Renal pelvis (tissue), 4 donors: Measurements from ENCODE around the gene SLC7A8. TPM values are rescaled to one million over a fixed set of nuclear protein-coding genes. Genes with fewer than 3 reads are reported as not detected.

Experiments used
- DNase-seq: peaks from one replicate; pipeline ENCODE4 v3.0.0-alpha.2; 2013
- polyA plus RNA-seq, 3 donors: library from polyadenylated mRNA; unstranded; fragments of 120-200 nt; gene quantifications; one replicate each; pipeline ENCODE4 v1.2.1, GENCODE V29; 2013; ENCODE audit not compliant: insufficient read length in 3 of 3

SLC7A8 gene
- polyA plus RNA-seq, 3 donors = 76.5 to 103 (median 88.8) TPM

GRCh38 chr14:23187925-23188324, 4.5 kb upstream of the SLC7A8 start:
- DNase-seq = no peak

GRCh38 chr14:23186913-23187654, 3.6 kb upstream of the SLC7A8 start:
- DNase-seq = peak; percentile 61

- no peak for DNase-seq
These were observed 1.6 kb upstream of the SLC7A8 start for GRCh38 chr14:23185063-23185462.

- no peak for DNase-seq
These were observed 346 bp downstream of the SLC7A8 start for GRCh38 chr14:23183158-23183470.

- DNase-seq = no peak
These were observed 895 bp downstream of the SLC7A8 start for GRCh38 chr14:23182372-23183157.

- DNase-seq = no peak
These were observed 1.5 kb downstream of the SLC7A8 start for GRCh38 chr14:23181946-23182345.

DNA sequence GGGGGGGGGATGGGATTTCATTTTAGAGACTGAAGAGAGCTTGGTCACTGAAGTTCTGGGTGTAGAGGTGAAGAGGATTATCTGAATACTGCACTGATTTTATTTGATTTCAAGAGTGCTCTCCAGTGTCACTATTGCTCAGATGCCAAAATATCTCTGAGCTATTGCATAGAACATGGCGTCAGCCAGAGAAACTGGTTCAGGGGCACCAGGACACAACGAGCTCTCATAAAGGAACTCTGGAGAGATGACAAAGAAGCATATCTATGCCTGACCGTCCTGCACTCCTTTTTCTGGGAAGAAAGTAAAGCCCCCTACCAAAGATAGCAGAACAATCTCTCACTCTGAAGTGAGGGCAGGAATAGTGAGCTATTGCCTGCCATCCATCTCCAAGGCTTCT, 2.0 kb downstream of the SLC7A8 start:
- no peak for DNase-seq

DNA sequence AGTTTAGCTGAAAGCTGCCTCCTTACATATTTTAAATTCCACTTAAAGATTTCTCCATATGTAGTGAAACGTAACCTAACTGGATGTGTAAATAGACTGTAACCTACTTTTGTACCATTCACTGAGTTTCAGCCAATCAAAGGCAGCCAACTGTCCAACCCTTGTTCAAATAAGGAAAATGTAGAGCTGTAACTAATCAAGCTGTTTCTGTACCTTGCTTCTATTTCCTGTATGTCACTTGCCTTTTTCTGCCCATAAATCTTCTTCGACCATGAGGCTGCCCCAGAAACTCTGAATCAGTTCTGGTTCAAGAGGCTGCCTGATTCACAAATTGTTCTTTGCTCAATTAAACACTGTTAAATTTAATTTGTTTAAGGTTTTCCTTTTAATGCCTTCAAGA, 6.3 kb downstream of the SLC7A8 start:
- peak; percentile 72 for DNase-seq

- no peak for DNase-seq
These were observed 7.6 kb downstream of the SLC7A8 start for GRCh38 chr14:23175823-23176222.

- DNase-seq = no peak
These were observed 8.9 kb downstream of the SLC7A8 start for GRCh38 chr14:23174296-23175184.

- DNase-seq = no peak
These were observed 9.7 kb downstream of the SLC7A8 start for GRCh38 chr14:23173796-23174195.

GRCh38 chr14:23173031-23173430, 10.4 kb downstream of the SLC7A8 start:
- no peak for DNase-seq

- no peak for DNase-seq
These were observed 10.9 kb downstream of the SLC7A8 start for GRCh38 chr14:23172574-23172973.

DNA sequence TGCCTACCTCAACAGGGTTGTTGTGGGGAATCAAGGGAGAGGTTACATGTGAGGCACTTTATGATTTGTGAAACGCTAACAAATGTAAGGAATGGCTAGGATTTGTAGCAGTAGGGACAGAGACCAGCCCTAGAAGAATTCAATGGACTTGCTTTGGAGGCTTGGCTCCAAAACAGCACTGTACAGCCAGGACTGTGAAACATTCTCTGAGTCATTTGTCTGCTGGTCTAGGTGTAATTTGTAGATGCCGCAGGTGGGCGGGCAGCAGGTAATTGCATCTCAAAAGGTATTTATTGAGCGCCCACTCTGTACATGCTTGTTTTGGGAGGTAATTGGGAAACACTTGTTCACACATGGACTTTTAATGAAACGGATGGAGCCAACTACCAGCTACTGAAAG, 11.4 kb downstream of the SLC7A8 start:
- DNase-seq = no peak

DNA sequence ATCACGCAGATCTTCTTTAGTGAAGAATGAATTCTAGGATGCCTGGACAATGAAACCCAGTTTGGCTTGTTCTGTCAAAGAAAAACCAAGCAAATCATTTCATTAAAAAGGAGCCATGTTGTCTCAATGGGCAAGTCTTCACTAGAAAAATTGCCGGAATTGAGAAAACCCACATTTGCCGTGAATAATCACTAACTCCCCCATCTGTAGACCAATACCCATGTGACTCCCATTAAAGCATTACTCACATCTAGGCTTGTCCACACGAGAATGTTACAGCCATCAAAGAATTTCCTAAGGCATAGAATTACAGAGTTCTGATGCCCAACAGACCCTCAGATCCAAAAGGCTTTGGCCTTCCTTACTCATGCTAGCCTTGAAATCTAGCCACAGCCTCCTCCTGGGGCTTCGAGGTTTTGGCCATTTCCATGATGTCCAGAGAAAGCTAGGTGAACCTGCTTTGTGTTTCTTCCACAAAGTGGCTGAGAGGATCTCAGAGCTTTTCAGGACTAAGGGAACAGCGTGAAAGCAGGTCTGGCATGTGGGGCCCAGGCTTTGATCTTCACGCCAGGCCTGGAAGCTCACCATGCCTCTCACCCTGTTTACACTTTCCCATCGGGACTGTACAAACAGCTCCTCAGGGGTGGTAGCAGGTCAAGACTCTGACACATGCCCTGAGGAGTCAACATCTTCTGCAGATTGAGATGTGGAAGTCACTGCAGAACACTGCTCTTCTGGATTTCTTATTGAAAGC, 12.1 kb downstream of the SLC7A8 start:
- DNase-seq = no peak

GRCh38 chr14:23169622-23170021, 13.8 kb downstream of the SLC7A8 start:
- no peak for DNase-seq

DNA sequence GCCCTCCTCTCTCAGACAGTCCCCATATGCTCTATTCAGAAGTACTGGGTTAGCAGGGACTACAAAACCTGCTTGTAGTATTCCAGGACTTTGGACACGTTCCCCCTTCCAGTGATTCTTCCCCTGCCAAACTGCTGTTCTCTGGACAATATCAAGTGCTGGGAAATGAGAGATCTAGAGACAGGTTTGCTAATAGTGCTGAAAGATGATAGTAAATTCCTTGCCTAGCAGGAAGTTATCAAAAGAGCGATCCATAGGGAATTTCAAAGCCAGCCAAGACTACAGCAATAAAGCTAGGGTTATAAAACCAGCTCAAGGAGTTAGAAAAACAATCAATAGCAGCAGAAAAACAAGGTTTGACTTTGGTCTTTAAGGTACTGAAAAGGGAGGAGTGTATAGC, 15.2 kb downstream of the SLC7A8 start:
- no peak for DNase-seq

DNA sequence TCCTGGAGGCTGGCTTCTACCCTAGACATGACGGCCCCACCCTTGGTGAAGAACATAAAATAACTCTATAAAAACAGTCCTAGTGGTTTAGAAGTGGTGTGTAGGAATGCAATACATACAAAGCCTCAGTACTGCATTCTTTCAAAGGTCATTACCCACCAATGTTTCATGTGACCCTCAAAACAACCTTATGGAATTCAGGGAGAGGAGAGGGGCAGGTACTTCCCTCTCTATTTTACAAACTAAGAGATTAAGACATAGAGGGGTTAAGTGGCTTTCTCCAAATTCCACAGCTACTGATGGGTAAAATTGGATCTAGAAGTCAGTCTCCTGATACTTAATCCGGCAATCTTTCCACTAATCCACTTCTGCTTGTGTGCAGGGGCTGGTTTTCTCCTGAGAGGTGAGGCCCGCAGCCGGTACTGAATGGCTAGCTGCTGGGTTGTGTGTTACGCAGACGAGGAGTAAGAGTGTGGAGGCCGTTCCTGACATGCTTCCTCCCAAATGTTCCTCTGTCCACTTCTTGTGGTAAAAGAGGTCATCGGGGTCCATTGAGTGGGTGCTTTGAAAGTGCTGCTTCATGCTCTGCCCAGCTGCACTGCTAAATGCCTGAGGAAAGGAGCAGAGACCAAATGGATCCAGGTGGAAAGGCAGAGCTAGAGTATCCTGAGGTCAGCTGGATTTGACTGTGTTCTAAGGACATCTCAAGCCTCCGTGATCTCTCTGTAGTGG, 16.2 kb downstream of the SLC7A8 start:
- no peak for DNase-seq

- no peak for DNase-seq
These were observed 18.5 kb downstream of the SLC7A8 start for GRCh38 chr14:23164949-23165348.

DNA sequence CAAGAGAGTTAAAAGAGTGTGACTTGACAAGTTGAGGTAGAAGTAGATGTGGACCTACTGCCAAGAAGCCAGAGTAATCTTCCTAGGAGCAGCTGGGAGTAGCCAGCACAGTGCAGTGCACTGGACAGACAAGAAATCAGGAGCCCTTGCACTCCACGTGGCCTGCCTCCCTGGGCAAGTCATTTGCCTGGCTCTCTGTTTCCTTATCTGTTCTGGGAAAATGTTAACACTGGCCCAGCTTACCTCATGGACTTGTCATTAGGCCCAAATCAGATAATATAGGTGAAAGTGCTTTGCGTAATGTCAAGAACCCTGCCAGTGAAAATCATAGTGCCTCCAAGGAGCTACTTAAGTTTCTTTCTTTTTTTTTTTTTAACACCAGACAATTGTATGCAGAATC, 19.2 kb downstream of the SLC7A8 start:
- DNase-seq = no peak

- no peak for DNase-seq
These were observed 19.6 kb downstream of the SLC7A8 start for GRCh38 chr14:23163830-23164229.
